Fibroblast of lung (primary cell): ENCODE data around the gene CMBL.

ENCODE experiments used
- CTCF ChIP-seq, 2 donors: IDR thresholded peaks in 1 of 2; conservative IDR thresholded peaks in 1 of 2; 1 replicate in 1 of 2; 2 replicates in 1 of 2; pipeline ENCODE4 v1.5.1; 2011 to 2012; ENCODE audit warnings: low read length in 2 of 2, control low read depth in 1 of 2, inconsistent platforms in 1 of 2, low read depth in 1 of 2, mild to moderate bottlenecking in 1 of 2
- EZH2 ChIP-seq: IDR thresholded peaks from 2 replicates; pipeline ENCODE4 v1.5.1; 2012; ENCODE audit warnings: low read length, control low read depth, mild to moderate bottlenecking; ENCODE audit errors: missing control alignments

GRCh38 chr5:10307206-10308148 lies at the start of gene CMBL:
- TF ChIP-seq CTCF (conservative IDR thresholded peaks at IDR 0.05 in 1 of 2, IDR thresholded peaks at IDR 0.05 in 1 of 2; ENCODE audit: low read depth in 1 of 2, low read length in 2 of 2) = no peak
- no peak for TF ChIP-seq EZH2
